ENCODE measurements around the gene HVCN1. TPM values are rescaled to one million over a fixed set of nuclear protein-coding genes. Genes with fewer than 3 reads are reported as not detected.
A peak's percentile ranks its signal among the peaks of the same experiment; 100 is the strongest.
"Not testable (repeated sequence)": the region's sequence is repeated elsewhere in the genome, so short reads cannot be mapped to it uniquely, and the experiment has no call there.

The HVCN1 gene
- total and polyA plus RNA-seq, 2 donors (not counting 1 experiment from before 2014, with no cell fraction given): 216 to 422 TPM

DNA sequence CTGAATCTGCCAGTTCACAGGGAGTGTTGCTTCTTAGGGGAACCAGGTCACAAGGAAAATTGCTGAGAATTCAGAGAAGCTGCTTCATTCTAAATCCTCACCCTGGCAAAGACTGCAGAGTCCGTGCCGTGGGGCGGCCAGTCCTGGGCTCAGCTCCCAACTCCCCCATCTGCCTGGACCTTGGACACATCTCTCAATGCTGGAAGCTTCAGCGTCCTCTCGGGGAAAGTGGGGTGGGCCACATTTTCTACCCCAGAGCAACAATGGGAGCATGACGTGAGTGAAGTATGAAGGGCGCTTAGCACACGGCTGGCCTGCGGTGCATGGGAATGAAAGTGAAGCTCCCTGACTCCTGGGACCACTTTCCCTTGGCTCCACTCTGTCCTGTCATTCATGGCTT lies 31.2 kb downstream of the HVCN1 start:
- H3K9ac ChIP-seq (ENCODE audit: low read length): no peak overlapping the region
- intact Hi-C loops (cut with micrococcal nuclease): no loop called here
- POLR2A ChIA-PET: no interaction called here

DNA sequence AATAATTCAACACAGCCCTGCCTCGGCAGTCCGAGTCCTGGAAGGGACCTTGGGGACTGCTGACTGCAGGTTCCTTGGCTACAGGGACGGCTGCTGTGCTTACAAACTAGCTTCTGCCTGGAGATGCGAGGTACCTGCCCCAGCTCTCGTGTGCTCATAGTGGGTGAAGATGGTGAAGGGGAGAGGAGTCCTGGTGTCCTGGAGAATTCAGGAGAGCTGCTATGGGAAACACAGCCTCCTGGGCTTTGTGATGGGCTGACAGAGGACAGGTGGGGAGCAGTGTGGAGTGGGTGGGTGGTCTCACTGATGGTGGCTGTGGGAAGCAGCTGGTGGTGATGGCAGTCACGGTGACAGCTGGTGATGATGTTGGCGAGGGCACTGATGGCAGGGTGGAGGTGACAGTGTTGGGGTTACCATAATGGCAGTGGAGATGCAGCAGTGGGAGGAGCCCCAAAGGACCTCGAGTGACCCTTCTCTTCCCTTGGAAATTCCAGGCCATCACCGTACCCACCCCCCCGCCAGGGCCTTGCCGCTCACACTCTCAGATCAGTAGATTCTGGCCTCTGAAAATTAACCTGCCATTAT lies 32.8 kb downstream of the HVCN1 start:
- peaks cover 84% of the 10 kb centered on the region for H3K4me1 Mint-ChIP-seq
- Histone ChIP-seq H3K27ac (ENCODE audit: low read length in 2 of 2) (peak overlapping the region in 1 of 2 donors; percentile 99), H3K36me3 (replicated peaks in 1 of 2; ENCODE audit: control extremely low read depth in 1 of 2, control insufficient read depth in 1 of 2, extremely low read depth in 1 of 2, insufficient read depth in 2 of 2, low read length in 1 of 2) (peaks cover 2 to 91% of the 10 kb centered on the region in 2 experiments), H3K4me2 (replicated peaks; ENCODE audit: low read depth, low read length, poor library complexity, severe bottlenecking) (no peak overlapping the region), H2AFZ (ENCODE audit: insufficient read depth, low read depth, low read length, poor library complexity, severe bottlenecking) (no peak overlapping the region), H3K9me3 (ENCODE audit: control extremely low read depth in 1 of 3, control insufficient read depth in 2 of 3, insufficient read depth in 1 of 3, low read length in 2 of 3) (no peaks in the 10 kb centered on the region), H3K4me1 (ENCODE audit: control insufficient read depth in 2 of 2, insufficient read depth in 2 of 2, low read length in 2 of 2) (peaks cover 61 to 77% of the 10 kb centered on the region in 2 donors), H3K79me2 (ENCODE audit: control insufficient read depth, insufficient read depth, low read length) (peaks cover 50% of the 10 kb centered on the region), H3K9ac (ENCODE audit: low read length) (no peak overlapping the region), H3K4me3 (ENCODE audit: control extremely low read depth in 1 of 5, extremely low read depth in 1 of 5, insufficient read depth in 1 of 5, low read depth in 2 of 5, low read length in 4 of 5) (no peak overlapping the region), H3K27me3 (replicated peaks in 1 of 4; ENCODE audit: control extremely low read depth in 1 of 4, control insufficient read depth in 3 of 4, insufficient read depth in 4 of 4, low read length in 3 of 4) (no peaks in the 10 kb centered on the region), H4K20me1 (ENCODE audit: control insufficient read depth, insufficient read depth, low read length, poor library complexity, severe bottlenecking) (peaks cover 5% of the 10 kb centered on the region)
- H3K27ac Mint-ChIP-seq: peak overlapping the region; percentile 98
- TF ChIP-seq, protein P1, sequence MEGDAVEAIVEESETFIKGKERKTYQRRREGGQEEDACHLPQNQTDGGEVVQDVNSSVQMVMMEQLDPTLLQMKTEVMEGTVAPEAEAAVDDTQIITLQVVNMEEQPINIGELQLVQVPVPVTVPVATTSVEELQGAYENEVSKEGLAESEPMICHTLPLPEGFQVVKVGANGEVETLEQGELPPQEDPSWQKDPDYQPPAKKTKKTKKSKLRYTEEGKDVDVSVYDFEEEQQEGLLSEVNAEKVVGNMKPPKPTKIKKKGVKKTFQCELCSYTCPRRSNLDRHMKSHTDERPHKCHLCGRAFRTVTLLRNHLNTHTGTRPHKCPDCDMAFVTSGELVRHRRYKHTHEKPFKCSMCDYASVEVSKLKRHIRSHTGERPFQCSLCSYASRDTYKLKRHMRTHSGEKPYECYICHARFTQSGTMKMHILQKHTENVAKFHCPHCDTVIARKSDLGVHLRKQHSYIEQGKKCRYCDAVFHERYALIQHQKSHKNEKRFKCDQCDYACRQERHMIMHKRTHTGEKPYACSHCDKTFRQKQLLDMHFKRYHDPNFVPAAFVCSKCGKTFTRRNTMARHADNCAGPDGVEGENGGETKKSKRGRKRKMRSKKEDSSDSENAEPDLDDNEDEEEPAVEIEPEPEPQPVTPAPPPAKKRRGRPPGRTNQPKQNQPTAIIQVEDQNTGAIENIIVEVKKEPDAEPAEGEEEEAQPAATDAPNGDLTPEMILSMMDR (IDR thresholded peaks at IDR 0.05): no peak
- TF ChIP-seq EZH2 (IDR thresholded peaks at IDR 0.05; ENCODE audit: borderline replicate concordance, insufficient read depth, low read depth, low read length, poor library complexity, severe bottlenecking): no peak
- H3K4me3 Mint-ChIP-seq: no peak overlapping the region
- no peak for DNase-seq
- no peak for ATAC-seq (ENCODE audit: low read depth)
- 95% methylated on average over 10 of the region's 11 CpGs for WGBS (ENCODE audit: insufficient coverage)
- H3K27me3 Mint-ChIP-seq: no peaks in the 10 kb centered on the region
- POLR2A ChIA-PET: interaction anchor here (0.7 to 0.9 kb wide), 3 partner anchors 8 to 39 kb away, joined by 3 read pairs; no protein-coding TSS in a partner anchor
- H3K9me3 Mint-ChIP-seq (ENCODE audit: insufficient read depth): no peaks in the 10 kb centered on the region
- intact Hi-C loops (cut with micrococcal nuclease): no loop called here
- CTCF ChIA-PET: interaction anchor here (0.9 to 3.1 kb wide), 5 partner anchors 12 to 55 kb away, joined by 3 to 13 read pairs (median 3); no protein-coding TSS in a partner anchor

More for the DNA sequence above, 31.2 kb downstream of the HVCN1 start:
- 96% methylated on average over 7 of the region's 9 CpGs for WGBS (ENCODE audit: insufficient coverage)
- Histone ChIP-seq H3K27ac (ENCODE audit: low read length in 2 of 2) (peak overlapping the region in 1 of 2 donors; percentile 99), H3K9me3 (ENCODE audit: control extremely low read depth in 1 of 3, control insufficient read depth in 2 of 3, insufficient read depth in 1 of 3, low read length in 2 of 3) (no peaks in the 10 kb centered on the region), H4K20me1 (ENCODE audit: control insufficient read depth, insufficient read depth, low read length, poor library complexity, severe bottlenecking) (peaks cover 2% of the 10 kb centered on the region), H3K4me2 (replicated peaks; ENCODE audit: low read depth, low read length, poor library complexity, severe bottlenecking) (no peak overlapping the region), H2AFZ (ENCODE audit: insufficient read depth, low read depth, low read length, poor library complexity, severe bottlenecking) (no peak overlapping the region), H3K4me3 (ENCODE audit: control extremely low read depth in 1 of 5, extremely low read depth in 1 of 5, insufficient read depth in 1 of 5, low read depth in 2 of 5, low read length in 4 of 5) (no peak overlapping the region), H3K4me1 (ENCODE audit: control insufficient read depth in 2 of 2, insufficient read depth in 2 of 2, low read length in 2 of 2) (peaks cover 68 to 86% of the 10 kb centered on the region in 2 donors), H3K79me2 (ENCODE audit: control insufficient read depth, insufficient read depth, low read length) (peaks cover 64% of the 10 kb centered on the region), H3K27me3 (replicated peaks in 1 of 4; ENCODE audit: control extremely low read depth in 1 of 4, control insufficient read depth in 3 of 4, insufficient read depth in 4 of 4, low read length in 3 of 4) (no peaks in the 10 kb centered on the region), H3K36me3 (replicated peaks in 1 of 2; ENCODE audit: control extremely low read depth in 1 of 2, control insufficient read depth in 1 of 2, extremely low read depth in 1 of 2, insufficient read depth in 2 of 2, low read length in 1 of 2) (peaks cover 0 to 89% of the 10 kb centered on the region in 2 experiments)
- TF ChIP-seq EZH2 (IDR thresholded peaks at IDR 0.05; ENCODE audit: borderline replicate concordance, insufficient read depth, low read depth, low read length, poor library complexity, severe bottlenecking): no peak
- TF ChIP-seq, protein P1 (IDR thresholded peaks at IDR 0.05): no peak
- Mint-ChIP-seq H3K9me3 (ENCODE audit: insufficient read depth) (no peaks in the 10 kb centered on the region), H3K27ac (peak overlapping the region; percentile 98), H3K27me3 (no peaks in the 10 kb centered on the region), H3K4me1 (peaks cover 85% of the 10 kb centered on the region), H3K4me3 (peak overlapping the region; percentile 49)
- no peak for DNase-seq
- ATAC-seq (ENCODE audit: low read depth): no peak
- CTCF ChIA-PET: interaction anchor here (0.9 to 3.1 kb wide), 6 partner anchors 11 to 56 kb away, joined by 3 to 13 read pairs (median 4); no protein-coding TSS in a partner anchor

DNA sequence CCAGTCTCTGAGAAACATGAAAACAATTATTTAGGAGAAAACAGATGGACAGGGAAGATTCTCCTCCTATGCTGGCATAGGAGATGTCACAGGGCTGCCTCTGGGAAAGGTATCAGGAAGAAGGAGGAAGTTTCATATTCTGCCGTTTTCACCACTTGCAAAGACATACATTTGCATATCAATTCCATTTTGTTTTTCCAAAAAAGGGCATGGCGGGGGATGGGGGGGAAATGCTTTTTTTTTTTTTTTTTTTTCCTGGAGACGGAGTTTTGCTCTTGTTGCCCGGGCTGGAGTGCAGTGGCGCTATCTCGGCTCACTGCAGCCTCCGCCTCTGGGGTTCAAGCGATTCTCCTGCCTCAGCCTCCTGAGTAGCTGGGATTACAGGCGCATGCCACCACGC lies 34.7 kb downstream of the HVCN1 start:
- Histone ChIP-seq H3K79me2 (ENCODE audit: control insufficient read depth, insufficient read depth, low read length) (peaks cover 38% of the 10 kb centered on the region), H3K4me2 (replicated peaks; ENCODE audit: low read depth, low read length, poor library complexity, severe bottlenecking) (peak overlapping the region; percentile 9), H3K4me1 (ENCODE audit: control insufficient read depth in 2 of 2, insufficient read depth in 2 of 2, low read length in 2 of 2) (peaks cover 69 to 81% of the 10 kb centered on the region in 2 donors), H3K27ac (ENCODE audit: low read length in 2 of 2) (peak overlapping the region; percentile 42 to 99), H3K36me3 (replicated peaks in 1 of 2; ENCODE audit: control extremely low read depth in 1 of 2, control insufficient read depth in 1 of 2, extremely low read depth in 1 of 2, insufficient read depth in 2 of 2, low read length in 1 of 2) (peaks cover 2 to 95% of the 10 kb centered on the region in 2 experiments)
- DNase-seq; intact Hi-C loops (cut with micrococcal nuclease); H3K9ac ChIP-seq (ENCODE audit: low read length); H3K9me3 ChIP-seq (ENCODE audit: control extremely low read depth in 1 of 3, control insufficient read depth in 2 of 3, insufficient read depth in 1 of 3, low read length in 2 of 3); H3K27me3 ChIP-seq (replicated peaks in 1 of 4; ENCODE audit: control extremely low read depth in 1 of 4, control insufficient read depth in 3 of 4, insufficient read depth in 4 of 4, low read length in 3 of 4); H3K9me3 Mint-ChIP-seq (ENCODE audit: insufficient read depth); ATAC-seq (ENCODE audit: low read depth); H3K4me3 ChIP-seq (ENCODE audit: control extremely low read depth in 1 of 5, extremely low read depth in 1 of 5, insufficient read depth in 1 of 5, low read depth in 2 of 5, low read length in 4 of 5); H3K27me3 Mint-ChIP-seq; H4K20me1 ChIP-seq (ENCODE audit: control insufficient read depth, insufficient read depth, low read length, poor library complexity, severe bottlenecking); H2AFZ ChIP-seq (ENCODE audit: insufficient read depth, low read depth, low read length, poor library complexity, severe bottlenecking): not testable (repeated sequence)
- H3K4me3 Mint-ChIP-seq: peak overlapping the region; percentile 21
- ChIA-PET CTCF (interaction anchor here (0.7 to 2.4 kb wide), 4 partner anchors 10 to 196 kb away, joined by 4 to 9 read pairs (median 6); no protein-coding TSS in a partner anchor), POLR2A (interaction anchor here (0.6 kb wide), 2 partner anchors 12 to 42 kb away, joined by 3 to 4 read pairs; no protein-coding TSS in a partner anchor)
- 100% methylated on average over 5 of the region's 10 CpGs for WGBS (ENCODE audit: insufficient coverage)
- peaks cover 85% of the 10 kb centered on the region for H3K4me1 Mint-ChIP-seq
- H3K27ac Mint-ChIP-seq: peak overlapping the region; percentile 52
